Measurements from ENCODE around the gene PHF19.
A peak's percentile ranks its signal among the peaks of the same experiment; 100 is the strongest.

PHF19 gene

DNA sequence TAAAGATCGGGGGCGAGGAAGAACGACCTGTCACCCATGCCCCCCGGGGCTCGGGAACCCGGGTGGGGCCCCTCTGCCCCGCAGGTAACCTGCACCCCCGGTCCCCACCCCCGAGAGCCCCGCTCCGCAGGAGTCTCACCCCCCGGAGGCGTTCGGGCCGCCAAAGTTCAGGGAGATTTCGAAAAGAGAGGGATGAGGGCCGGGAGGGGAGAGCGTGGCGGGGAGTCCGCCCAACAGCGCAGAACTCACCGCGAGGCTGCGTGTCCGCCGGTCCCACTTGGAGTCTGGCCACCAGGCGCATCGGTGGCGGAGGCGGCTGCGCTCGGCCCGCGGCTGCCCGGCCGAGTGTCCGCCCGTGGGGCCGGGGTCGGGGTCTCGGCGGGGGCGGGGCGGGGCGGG lies at the start of gene PHF19:
TSS of gene PHF19 (minus strand) at position 347 of the 399 bp plus-strand sequence. CDS start 2,447 bp downstream, outside the sequence.
- H3K4me3 ChIP-seq (replicated peaks in 1 of 2; ENCODE audit: low read depth in 2 of 2, low read length in 2 of 2) = peak within 1 kb of the TSS; percentile 73 to 75
- TF ChIP-seq, protein P1, sequence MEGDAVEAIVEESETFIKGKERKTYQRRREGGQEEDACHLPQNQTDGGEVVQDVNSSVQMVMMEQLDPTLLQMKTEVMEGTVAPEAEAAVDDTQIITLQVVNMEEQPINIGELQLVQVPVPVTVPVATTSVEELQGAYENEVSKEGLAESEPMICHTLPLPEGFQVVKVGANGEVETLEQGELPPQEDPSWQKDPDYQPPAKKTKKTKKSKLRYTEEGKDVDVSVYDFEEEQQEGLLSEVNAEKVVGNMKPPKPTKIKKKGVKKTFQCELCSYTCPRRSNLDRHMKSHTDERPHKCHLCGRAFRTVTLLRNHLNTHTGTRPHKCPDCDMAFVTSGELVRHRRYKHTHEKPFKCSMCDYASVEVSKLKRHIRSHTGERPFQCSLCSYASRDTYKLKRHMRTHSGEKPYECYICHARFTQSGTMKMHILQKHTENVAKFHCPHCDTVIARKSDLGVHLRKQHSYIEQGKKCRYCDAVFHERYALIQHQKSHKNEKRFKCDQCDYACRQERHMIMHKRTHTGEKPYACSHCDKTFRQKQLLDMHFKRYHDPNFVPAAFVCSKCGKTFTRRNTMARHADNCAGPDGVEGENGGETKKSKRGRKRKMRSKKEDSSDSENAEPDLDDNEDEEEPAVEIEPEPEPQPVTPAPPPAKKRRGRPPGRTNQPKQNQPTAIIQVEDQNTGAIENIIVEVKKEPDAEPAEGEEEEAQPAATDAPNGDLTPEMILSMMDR (IDR thresholded peaks at IDR 0.05; ENCODE audit: low read depth, low read length) = no peak
- DNase-seq (ENCODE audit: low read depth in 2 of 2) = peak; percentile 37 to 49

DNA sequence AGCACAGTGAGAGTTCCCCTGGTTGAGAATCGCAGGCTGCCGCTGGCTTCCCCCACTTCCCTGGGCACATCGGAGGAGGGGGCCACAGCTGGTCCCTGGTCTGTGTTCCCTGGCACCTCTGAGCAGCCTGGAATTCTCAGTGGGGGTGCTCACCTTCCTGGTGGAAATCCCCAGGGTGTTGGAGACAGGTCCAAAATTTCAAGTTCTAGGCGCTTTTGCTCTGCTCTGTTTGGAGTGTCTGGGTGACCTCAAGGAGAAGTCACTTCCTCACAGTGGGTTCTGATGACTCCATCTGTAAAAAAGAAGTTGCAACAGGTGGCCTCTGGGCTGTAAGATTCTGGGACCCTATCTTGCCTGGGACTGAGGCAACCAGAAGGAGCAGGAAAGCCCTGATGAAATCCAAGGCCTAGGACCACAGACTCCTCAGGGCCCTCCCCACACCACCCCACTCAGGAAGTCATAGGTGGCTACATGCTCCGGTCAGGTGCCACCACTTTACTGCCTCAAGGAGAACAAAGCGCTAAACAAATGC lies 49.5 kb upstream of the PHF19 start, which contains the start of gene TRAF1:
TSS of gene TRAF1 (minus strand) at position 400 of the 532 bp plus-strand sequence. CDS start 721 bp downstream, outside the sequence.
- H3K4me3 ChIP-seq (replicated peaks in 1 of 2; ENCODE audit: low read depth in 2 of 2, low read length in 2 of 2) = no peak within 1 kb of the TSS
- TF ChIP-seq, protein P1 (IDR thresholded peaks at IDR 0.05; ENCODE audit: low read depth, low read length) = no peak
- DNase-seq (ENCODE audit: low read depth in 2 of 2) = no peak

DNA sequence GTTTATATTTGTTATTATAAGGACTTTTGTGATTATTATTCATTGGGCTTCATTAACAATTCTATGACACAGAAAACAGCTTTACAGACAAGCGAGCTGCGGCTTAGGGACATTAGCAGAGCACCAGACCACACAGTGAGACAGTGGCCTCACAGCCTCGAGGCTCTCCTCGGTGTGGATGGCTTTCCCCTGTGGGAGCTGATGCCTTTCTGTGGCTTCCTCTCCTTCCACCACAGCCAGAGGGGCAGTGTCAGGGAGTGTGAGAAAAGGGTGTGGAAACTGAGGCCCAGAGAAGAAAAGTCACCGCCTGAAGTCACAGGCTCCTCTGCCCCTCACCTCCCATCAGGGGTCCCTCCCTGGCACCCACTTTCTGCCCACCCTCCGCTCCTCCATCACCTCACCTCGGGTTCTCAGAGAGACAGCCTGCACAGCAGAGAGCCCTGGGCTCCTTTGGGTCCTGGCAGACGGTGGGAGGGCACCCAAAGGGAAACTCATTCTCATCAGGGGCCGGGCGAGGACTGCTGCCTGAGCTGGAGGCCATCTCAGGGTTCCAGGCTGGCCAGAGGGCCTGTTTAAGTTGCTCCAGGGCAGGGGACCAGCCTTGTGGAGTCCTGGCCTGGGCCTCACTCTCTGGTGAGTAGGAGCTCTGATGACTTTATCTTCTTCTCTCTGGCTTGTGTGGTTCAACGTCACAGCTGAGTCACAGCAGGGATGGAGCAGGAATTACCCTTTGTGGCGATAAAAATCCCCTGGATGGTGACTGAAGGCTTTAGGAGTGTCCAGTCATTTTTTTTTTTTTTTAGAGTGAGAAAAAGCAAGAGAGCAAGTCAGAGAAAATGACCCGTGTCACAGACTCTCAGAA lies 48.8 kb upstream of the PHF19 start:
- DNase-seq (ENCODE audit: low read depth in 2 of 2) = peak; percentile 82 to 94
- TF ChIP-seq, protein P1 (IDR thresholded peaks at IDR 0.05; ENCODE audit: low read depth, low read length) = no peak
- H3K4me3 ChIP-seq (replicated peaks in 1 of 2; ENCODE audit: low read depth in 2 of 2, low read length in 2 of 2) = no peak overlapping the region

DNA sequence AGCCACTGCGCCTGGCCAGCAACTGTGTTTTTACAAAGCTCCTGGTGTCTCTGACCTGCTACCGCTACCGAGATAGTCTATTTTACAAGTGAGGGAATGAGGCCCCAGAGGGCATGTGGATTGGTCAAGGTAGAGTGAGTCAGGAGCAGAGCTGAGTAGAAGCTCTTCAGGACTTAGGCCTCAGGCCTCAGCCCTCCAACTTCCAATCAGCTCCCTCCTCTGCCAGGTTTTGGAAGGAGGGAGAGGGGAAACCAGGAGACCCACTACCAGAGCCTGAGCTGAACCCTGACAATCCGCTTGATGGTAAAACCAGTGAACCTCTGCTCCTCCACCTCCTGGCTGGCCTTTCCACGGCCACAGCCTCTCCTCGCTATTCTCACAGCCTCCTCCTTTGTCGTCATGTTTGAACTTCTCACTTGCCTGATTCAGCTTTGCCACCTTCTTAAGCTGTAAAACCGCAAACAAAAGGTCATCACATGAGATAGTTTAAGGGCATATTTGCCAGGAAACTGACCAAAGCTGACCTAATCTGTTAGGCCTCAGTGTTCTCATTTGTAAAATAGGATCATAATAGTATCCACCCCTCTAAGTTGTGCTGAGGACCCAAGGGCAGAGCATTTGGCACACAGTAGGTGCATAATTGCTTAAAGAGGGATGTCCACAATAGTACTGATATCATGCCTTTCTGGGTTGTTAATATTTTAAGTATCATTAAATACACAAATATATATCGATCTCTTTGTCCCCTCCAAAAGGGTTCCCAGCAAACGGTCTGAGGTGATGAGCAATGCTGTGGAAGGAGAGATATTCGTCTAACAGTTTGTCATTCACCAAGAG lies 47.9 kb upstream of the PHF19 start:
- H3K4me3 ChIP-seq (replicated peaks in 1 of 2; ENCODE audit: low read depth in 2 of 2, low read length in 2 of 2) = no peak overlapping the region
- TF ChIP-seq, protein P1 (IDR thresholded peaks at IDR 0.05; ENCODE audit: low read depth, low read length) = no peak
- DNase-seq (ENCODE audit: low read depth in 2 of 2) = no peak

DNA sequence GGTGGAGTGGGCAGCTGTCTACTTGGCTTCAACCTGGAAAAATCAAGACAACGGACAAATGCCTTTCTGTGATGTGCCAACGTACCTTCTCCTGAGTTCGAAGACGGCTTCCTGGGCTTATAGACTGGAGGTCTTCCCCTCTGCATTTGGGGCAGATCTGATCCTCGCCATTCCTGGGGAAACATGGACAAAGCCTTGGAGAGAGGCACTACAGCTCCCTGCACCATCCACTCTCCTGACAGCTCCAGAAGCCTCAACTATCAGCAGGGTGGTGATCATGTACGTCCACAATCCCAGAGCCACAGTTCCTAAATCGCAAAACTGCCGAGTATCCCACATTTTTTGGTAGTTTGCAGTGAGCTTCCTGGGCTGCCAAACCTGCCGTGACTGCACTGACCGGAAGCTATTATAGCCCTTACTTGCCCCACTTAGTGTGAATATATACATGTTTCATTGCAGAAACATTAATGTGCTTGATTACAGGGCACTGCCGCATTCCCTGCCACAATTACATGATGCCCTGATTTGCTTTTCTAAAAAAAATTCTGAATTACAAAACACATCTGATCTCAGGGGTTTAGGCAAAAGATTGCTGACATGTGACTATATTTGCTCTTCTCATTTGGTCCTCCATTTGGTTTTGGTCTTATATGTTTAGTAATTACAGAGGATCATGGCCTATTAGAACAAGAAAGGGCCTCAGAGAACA lies 46.8 kb upstream of the PHF19 start:
- TF ChIP-seq, protein P1 (IDR thresholded peaks at IDR 0.05; ENCODE audit: low read depth, low read length) = no peak
- H3K4me3 ChIP-seq (replicated peaks in 1 of 2; ENCODE audit: low read depth in 2 of 2, low read length in 2 of 2) = no peak overlapping the region

More for the DNA sequence above, 46.8 kb upstream of the PHF19 start:
- DNase-seq (ENCODE audit: low read depth in 2 of 2) = no peak

Data from cardiac fibroblast (primary cell).